ENCODE data around the gene DNAJA3.

The DNAJA3 gene

GRCh38 chr16:4425378-4426020 is at the start of gene DNAJA3:
TSS of gene DNAJA3 (plus strand) at chr16:4425868. CDS start at chr16:4425882, 14 bp downstream.
- H2AFZ ChIP-seq (ENCODE audit: low read depth, low read length) = peak within 1 kb of the TSS; percentile 4
- H3K4me1 ChIP-seq (ENCODE audit: insufficient read depth, low read length) = peaks cover 14% of the 10 kb centered on the region
- no peaks in the 10 kb centered on the region for H3K27me3 ChIP-seq (ENCODE audit: insufficient read depth, low read length)
- H3K9me3 ChIP-seq (ENCODE audit: low read length) = no peaks in the 10 kb centered on the region
- peak within 1 kb of the TSS; percentile 59 for H3K4me3 ChIP-seq (ENCODE audit: low read length)
- peaks cover 5% of the 10 kb centered on the region for H3K36me3 ChIP-seq (ENCODE audit: insufficient read depth, low read length)

GRCh38 chr16:4376126-4376892 is 49.4 kb upstream of the DNAJA3 start:
- no peak overlapping the region for H3K4me3 ChIP-seq (ENCODE audit: low read length)
- no peak overlapping the region for H2AFZ ChIP-seq (ENCODE audit: low read depth, low read length)
- no peaks in the 10 kb centered on the region for H3K27me3 ChIP-seq (ENCODE audit: insufficient read depth, low read length)
- no peaks in the 10 kb centered on the region for H3K9me3 ChIP-seq (ENCODE audit: low read length)
- H3K36me3 ChIP-seq (ENCODE audit: insufficient read depth, low read length) = no peaks in the 10 kb centered on the region
- peaks cover 28% of the 10 kb centered on the region for H3K4me1 ChIP-seq (ENCODE audit: insufficient read depth, low read length)

GRCh38 chr16:4376893-4377572 is 48.6 kb upstream of the DNAJA3 start:
- Histone ChIP-seq H3K9me3 (ENCODE audit: low read length) (no peaks in the 10 kb centered on the region), H3K4me3 (ENCODE audit: low read length) (no peak overlapping the region), H2AFZ (ENCODE audit: low read depth, low read length) (no peak overlapping the region), H3K36me3 (ENCODE audit: insufficient read depth, low read length) (no peaks in the 10 kb centered on the region), H3K27me3 (ENCODE audit: insufficient read depth, low read length) (no peaks in the 10 kb centered on the region), H3K4me1 (ENCODE audit: insufficient read depth, low read length) (peaks cover 27% of the 10 kb centered on the region)

GRCh38 chr16:4377573-4378154 is 48.0 kb upstream of the DNAJA3 start:
- Histone ChIP-seq H3K9me3 (ENCODE audit: low read length) (no peaks in the 10 kb centered on the region), H3K4me1 (ENCODE audit: insufficient read depth, low read length) (peaks cover 21% of the 10 kb centered on the region), H2AFZ (ENCODE audit: low read depth, low read length) (no peak overlapping the region), H3K4me3 (ENCODE audit: low read length) (no peak overlapping the region), H3K36me3 (ENCODE audit: insufficient read depth, low read length) (no peaks in the 10 kb centered on the region), H3K27me3 (ENCODE audit: insufficient read depth, low read length) (no peaks in the 10 kb centered on the region)

GRCh38 chr16:4378161-4378666 is 47.5 kb upstream of the DNAJA3 start:
- H3K4me3 ChIP-seq (ENCODE audit: low read length) = no peak overlapping the region
- no peak overlapping the region for H2AFZ ChIP-seq (ENCODE audit: low read depth, low read length)
- H3K4me1 ChIP-seq (ENCODE audit: insufficient read depth, low read length) = peaks cover 15% of the 10 kb centered on the region

GRCh38 chr16:4378999-4379690 is 46.5 kb upstream of the DNAJA3 start:
- H3K4me3 ChIP-seq (ENCODE audit: low read length) = no peak overlapping the region
- no peaks in the 10 kb centered on the region for H3K27me3 ChIP-seq (ENCODE audit: insufficient read depth, low read length)
- peaks cover 6% of the 10 kb centered on the region for H3K4me1 ChIP-seq (ENCODE audit: insufficient read depth, low read length)
- no peak overlapping the region for H2AFZ ChIP-seq (ENCODE audit: low read depth, low read length)
- no peaks in the 10 kb centered on the region for H3K36me3 ChIP-seq (ENCODE audit: insufficient read depth, low read length)
- no peaks in the 10 kb centered on the region for H3K9me3 ChIP-seq (ENCODE audit: low read length)

More at GRCh38 chr16:4378161-4378666, 47.5 kb upstream of the DNAJA3 start:
- Histone ChIP-seq H3K9me3 (ENCODE audit: low read length) (no peaks in the 10 kb centered on the region), H3K27me3 (ENCODE audit: insufficient read depth, low read length) (no peaks in the 10 kb centered on the region), H3K36me3 (ENCODE audit: insufficient read depth, low read length) (no peaks in the 10 kb centered on the region)

GRCh38 chr16:4380119-4381063 is 45.3 kb upstream of the DNAJA3 start:
- Histone ChIP-seq H3K9me3 (ENCODE audit: low read length) (no peaks in the 10 kb centered on the region), H3K4me1 (ENCODE audit: insufficient read depth, low read length) (no peaks in the 10 kb centered on the region), H3K36me3 (ENCODE audit: insufficient read depth, low read length) (no peaks in the 10 kb centered on the region), H3K27me3 (ENCODE audit: insufficient read depth, low read length) (no peaks in the 10 kb centered on the region), H2AFZ (ENCODE audit: low read depth, low read length) (no peak overlapping the region), H3K4me3 (ENCODE audit: low read length) (no peak overlapping the region)

GRCh38 chr16:4381072-4381934 is 44.4 kb upstream of the DNAJA3 start:
- Histone ChIP-seq H3K9me3 (ENCODE audit: low read length) (no peaks in the 10 kb centered on the region), H2AFZ (ENCODE audit: low read depth, low read length) (no peak overlapping the region), H3K4me1 (ENCODE audit: insufficient read depth, low read length) (no peaks in the 10 kb centered on the region), H3K4me3 (ENCODE audit: low read length) (no peak overlapping the region), H3K27me3 (ENCODE audit: insufficient read depth, low read length) (no peaks in the 10 kb centered on the region), H3K36me3 (ENCODE audit: insufficient read depth, low read length) (no peaks in the 10 kb centered on the region)

- Histone ChIP-seq H3K27me3 (ENCODE audit: insufficient read depth, low read length) (no peaks in the 10 kb centered on the region), H3K9me3 (ENCODE audit: low read length) (no peaks in the 10 kb centered on the region), H2AFZ (ENCODE audit: low read depth, low read length) (no peak overlapping the region), H3K36me3 (ENCODE audit: insufficient read depth, low read length) (no peaks in the 10 kb centered on the region), H3K4me1 (ENCODE audit: insufficient read depth, low read length) (no peaks in the 10 kb centered on the region), H3K4me3 (ENCODE audit: low read length) (no peak overlapping the region)
Observed at GRCh38 chr16:4381935-4382794, 43.5 kb upstream of the DNAJA3 start.

- Histone ChIP-seq H3K27me3 (ENCODE audit: insufficient read depth, low read length) (no peaks in the 10 kb centered on the region), H2AFZ (ENCODE audit: low read depth, low read length) (no peak overlapping the region), H3K36me3 (ENCODE audit: insufficient read depth, low read length) (no peaks in the 10 kb centered on the region), H3K9me3 (ENCODE audit: low read length) (no peaks in the 10 kb centered on the region), H3K4me3 (ENCODE audit: low read length) (no peak overlapping the region), H3K4me1 (ENCODE audit: insufficient read depth, low read length) (peaks cover 1% of the 10 kb centered on the region)
Observed at GRCh38 chr16:4382795-4383357, 42.8 kb upstream of the DNAJA3 start.
